HEK293 (cell line): ENCODE measurements around the gene GALNT1.

ENCODE experiments used
- CTCF ChIA-PET: fragments of 350-600 bp; formaldehyde crosslinking; extraction: SDS; loops from one replicate; lab custom pipeline; 2021; ENCODE audit warnings: antibody characterized with exemption; lab: Yijun Ruan, JAX
- POLR2A ChIA-PET: fragments of 300-600 bp; formaldehyde crosslinking; extraction: SDS; loops from one replicate; lab custom pipeline; 2020; ENCODE audit warnings: antibody characterized with exemption, inconsistent platforms; lab: Yijun Ruan, JAX
- H3K27ac ChIP-seq: fragments of 200-500 bp; sonication (Bioruptor generic); 2 replicates; pipeline ENCODE4 v1.5.1; 2014; ENCODE audit warnings: low read depth, low read length, control low read depth, inconsistent platforms; ENCODE audit errors: extremely low read depth
- H3K36me3 ChIP-seq, 2 experiments: fragments of 200-500 bp in 1 of 2; sonication (Bioruptor generic) in 1 of 2; 1 replicate in 1 of 2; 2 replicates in 1 of 2; pipeline ENCODE4 v1.5.1; 2014 to 2017; ENCODE audit warnings: inconsistent platforms in 2 of 2, low read length in 2 of 2; ENCODE audit not compliant: control insufficient read depth in 2 of 2, insufficient read depth in 1 of 2
- H3K4me1 ChIP-seq: fragments of 200-500 bp; sonication (Bioruptor generic); 2 replicates; pipeline ENCODE4 v1.5.1; 2014; ENCODE audit warnings: mild to moderate bottlenecking, low read length, inconsistent platforms; ENCODE audit not compliant: control insufficient read depth, insufficient read depth
- H3K4me3 ChIP-seq: 2 replicates; pipeline ENCODE4 v1.5.1; 2011; ENCODE audit warnings: low read depth, mild to moderate bottlenecking, control low read depth, low read length, moderate library complexity
- H3K9me3 ChIP-seq: fragments of 200-500 bp; sonication (Bioruptor generic); 2 replicates; pipeline ENCODE4 v1.5.1; 2014; ENCODE audit warnings: low read depth, low read length, inconsistent platforms; ENCODE audit not compliant: control insufficient read depth, insufficient read depth
- BCL11A ChIP-seq: fragments of 450-650 bp; formaldehyde crosslinking; IDR thresholded peaks from 2 replicates; pipeline ENCODE4 v1.5.1; 2016; ENCODE audit warnings: low read depth, missing biosample characterization, missing genetic modification characterization
- HOXA7 ChIP-seq: sonication (generic); formaldehyde crosslinking; IDR thresholded peaks from 2 replicates; pipeline ENCODE4 v1.8.1; 2022; ENCODE audit warnings: missing genetic modification reagents, borderline replicate concordance
- INSM2 ChIP-seq: fragments of 450-650 bp; formaldehyde crosslinking; IDR thresholded peaks from 2 replicates; pipeline ENCODE4 v1.5.1; 2016; ENCODE audit warnings: missing biosample characterization, missing genetic modification characterization
- KLF10 ChIP-seq: fragments of 450-650 bp; IDR thresholded peaks from 2 replicates; pipeline ENCODE4 v1.5.1; 2018; ENCODE audit warnings: missing biosample characterization, mild to moderate bottlenecking, missing genetic modification characterization
- KLF8 ChIP-seq: fragments of 450-650 bp; formaldehyde crosslinking; IDR thresholded peaks from 2 replicates; pipeline ENCODE4 v1.5.1; 2016; ENCODE audit warnings: missing biosample characterization, missing genetic modification characterization
- PRDM10 ChIP-seq: fragments of 450-650 bp; formaldehyde crosslinking; IDR thresholded peaks from 2 replicates; pipeline ENCODE4 v1.5.1; 2016; ENCODE audit warnings: missing biosample characterization, missing genetic modification characterization
- PRDM6 ChIP-seq: fragments of 450-650 bp; formaldehyde crosslinking; IDR thresholded peaks from 2 replicates; pipeline ENCODE4 v1.5.1; 2017; ENCODE audit warnings: missing biosample characterization, missing genetic modification characterization
- SCRT1 ChIP-seq: fragments of 450-650 bp; formaldehyde crosslinking; IDR thresholded peaks from 2 replicates; pipeline ENCODE4 v1.5.1; 2016; ENCODE audit warnings: missing biosample characterization, missing genetic modification characterization, borderline replicate concordance
- ZBTB20 ChIP-seq: fragments of 450-650 bp; formaldehyde crosslinking; IDR thresholded peaks from 2 replicates; pipeline ENCODE4 v1.5.1; 2016; ENCODE audit warnings: missing biosample characterization, missing genetic modification characterization
- ZBTB26 ChIP-seq: fragments of 450-650 bp; formaldehyde crosslinking; optimal IDR thresholded peaks from 2 replicates; pipeline ENCODE3; 2016; ENCODE audit warnings: missing biosample characterization, mild to moderate bottlenecking, missing genetic modification characterization
- ZBTB48 ChIP-seq: fragments of 450-650 bp; formaldehyde crosslinking; IDR thresholded peaks from 2 replicates; pipeline ENCODE4 v1.5.1; 2016; ENCODE audit warnings: missing biosample characterization, missing genetic modification characterization
- ZFP37 ChIP-seq: fragments of 450-650 bp; formaldehyde crosslinking; IDR thresholded peaks from 2 replicates; pipeline ENCODE4 v1.5.1; 2016; ENCODE audit warnings: missing biosample characterization, missing genetic modification characterization
- ZNF157 ChIP-seq: fragments of 450-650 bp; formaldehyde crosslinking; IDR thresholded peaks from 2 replicates; pipeline ENCODE4 v1.5.1; 2016; ENCODE audit warnings: missing biosample characterization, missing genetic modification characterization
- ZNF391 ChIP-seq: fragments of 450-650 bp; formaldehyde crosslinking; IDR thresholded peaks from 2 replicates; pipeline ENCODE4 v1.5.1; 2016; ENCODE audit warnings: low read depth, missing biosample characterization, missing genetic modification characterization, borderline replicate concordance
- ZNF514 ChIP-seq: fragments of 450-650 bp; formaldehyde crosslinking; IDR thresholded peaks from 2 replicates; pipeline ENCODE4 v1.5.1; 2016; ENCODE audit warnings: missing biosample characterization, missing genetic modification characterization
- ZNF518A ChIP-seq: fragments of 450-650 bp; formaldehyde crosslinking; conservative IDR thresholded peaks from 2 replicates; pipeline ENCODE4 v1.5.1; 2016; ENCODE audit warnings: low read depth, missing biosample characterization, missing genetic modification characterization
- ZNF600 ChIP-seq: fragments of 450-650 bp; formaldehyde crosslinking; IDR thresholded peaks from 2 replicates; pipeline ENCODE4 v1.5.1; 2016; ENCODE audit warnings: missing biosample characterization, missing genetic modification characterization
- ZNF629 ChIP-seq: fragments of 450-650 bp; formaldehyde crosslinking; IDR thresholded peaks from 2 replicates; pipeline ENCODE4 v1.5.1; 2017; ENCODE audit warnings: missing biosample characterization, missing genetic modification characterization
- ZNF664 ChIP-seq: fragments of 450-650 bp; formaldehyde crosslinking; IDR thresholded peaks from 2 replicates; pipeline ENCODE4 v1.5.1; 2016; ENCODE audit warnings: missing biosample characterization, missing genetic modification characterization
- ZNF747 ChIP-seq: fragments of 450-650 bp; formaldehyde crosslinking; IDR thresholded peaks from 2 replicates; pipeline ENCODE4 v1.5.1; 2016; ENCODE audit warnings: missing biosample characterization, missing genetic modification characterization
- ZNF768 ChIP-seq: fragments of 450-650 bp; formaldehyde crosslinking; IDR thresholded peaks from 2 replicates; pipeline ENCODE4 v1.5.1; 2018; ENCODE audit warnings: missing biosample characterization, mild to moderate bottlenecking, missing genetic modification characterization
- ZNF843 ChIP-seq: fragments of 450-650 bp; formaldehyde crosslinking; IDR thresholded peaks from 2 replicates; pipeline ENCODE4 v1.5.1; 2016; ENCODE audit warnings: missing biosample characterization, missing genetic modification characterization
- ZSCAN16 ChIP-seq: fragments of 450-650 bp; formaldehyde crosslinking; IDR thresholded peaks from 2 replicates; pipeline ENCODE4 v1.5.1; 2016; ENCODE audit warnings: missing biosample characterization, missing genetic modification characterization

Gene GALNT1

GRCh38 chr18:35581546-35581897 lies at the start of gene GALNT1:
GALNT1 (plus strand) TSS chr18:35581740; CDS start chr18:35654663, 72,923 bp downstream.
- no peaks in the 10 kb centered on the region for H3K9me3 ChIP-seq
- peaks cover 0 to 3% of the 10 kb centered on the region in 2 experiments; a peak in 1 of 3 replicates for H3K36me3 ChIP-seq
- ChIA-PET CTCF (no interaction called here), POLR2A (interaction anchor here (1.2 to 1.8 kb wide), 2 partner anchors 35 to 84 kb away, joined by 5 to 7 read pairs; partner anchors contain the start of gene INO80C)
- TF ChIP-seq INSM2, result no peak
- no peak for TF ChIP-seq ZFP37 (tag by site-specific recombination)
- TF ChIP-seq ZNF391 (tag by site-specific recombination), result no peak
- TF ChIP-seq ZNF600 (tag by site-specific recombination), result no peak
- TF ChIP-seq KLF8 (tag by site-specific recombination), result no peak
- TF ChIP-seq PRDM10, result no peak
- no peak for TF ChIP-seq ZNF843 (tag by site-specific recombination)
- TF ChIP-seq ZBTB48 (tag by site-specific recombination), result no peak
- TF ChIP-seq SCRT1, result no peak
- no peak for TF ChIP-seq KLF10 (tag by site-specific recombination)
- no peak for TF ChIP-seq HOXA7 (CRISPR knock-in tag)
- no peak for TF ChIP-seq ZNF518A (tag by site-specific recombination)
- TF ChIP-seq ZNF514 (tag by site-specific recombination), result no peak
- TF ChIP-seq ZNF747, result no peak
- peak within 1 kb of the TSS; percentile 85 for H3K27ac ChIP-seq
- H3K4me3 ChIP-seq, result peak within 1 kb of the TSS; percentile 77
- no peaks in the 10 kb centered on the region; the same call in 1 of the 2 replicates for H3K4me1 ChIP-seq

- ChIA-PET CTCF (interaction anchor here (1.2 kb wide), 1 partner anchor 11 kb away, joined by 4 read pairs; no protein-coding TSS in a partner anchor), POLR2A (no interaction called here)
- no peak overlapping the region for H3K4me3 ChIP-seq
- H3K9me3 ChIP-seq, result no peaks in the 10 kb centered on the region
- H3K36me3 ChIP-seq, result no peaks in the 10 kb centered on the region
- no peaks in the 10 kb centered on the region for H3K4me1 ChIP-seq
- H3K27ac ChIP-seq, result no peak overlapping the region
- TF ChIP-seq PRDM6 (tag by site-specific recombination) (no peak), ZBTB26 (tag by site-specific recombination) (no peak), ZNF664 (tag by site-specific recombination) (no peak), ZBTB20 (no peak), ZNF768 (tag by site-specific recombination) (no peak), ZNF629 (tag by site-specific recombination) (no peak), ZNF157 (tag by site-specific recombination) (no peak), ZSCAN16 (no peak), BCL11A (no peak)
Measured at GRCh38 chr18:35533916-35534405, 47.6 kb upstream of the GALNT1 start.
